Neural crest cell (in vitro differentiated cells): ENCODE measurements around the gene PAX2. TPM values are rescaled to one million over a fixed set of nuclear protein-coding genes. Genes with fewer than 3 reads are reported as not detected.

Experiments
- DNase-seq: peaks from one replicate; pipeline ENCODE4 v3.0.0; 2021; ENCODE audit warnings: low read depth, mixed read lengths, low spot score
- H3K27ac Mint-ChIP-seq: one replicate; pipeline ENCODE4 v1.8.0; 2021; ENCODE audit warnings: mild to moderate bottlenecking, mixed read lengths; ENCODE audit not compliant: unreplicated experiment
- H3K27me3 Mint-ChIP-seq: 2 replicates; pipeline ENCODE4 v1.8.0; 2021; ENCODE audit warnings: low read depth, mild to moderate bottlenecking, mixed read lengths
- H3K36me3 Mint-ChIP-seq: 2 replicates; pipeline ENCODE4 v1.8.0; 2021; ENCODE audit warnings: low read depth, mild to moderate bottlenecking, mixed read lengths
- H3K4me1 Mint-ChIP-seq: 2 replicates; pipeline ENCODE4 v1.8.0; 2021; ENCODE audit warnings: mixed read lengths
- H3K4me3 Mint-ChIP-seq: one replicate; pipeline ENCODE4 v1.8.0; 2021; ENCODE audit warnings: mild to moderate bottlenecking, mixed read lengths
- H3K9me3 Mint-ChIP-seq: 2 replicates; pipeline ENCODE4 v1.8.0; 2021; ENCODE audit warnings: mixed read lengths
- CTCF ChIP-seq: fragments of 200-600 bp; sonication (generic); conservative IDR thresholded peaks from 2 replicates; pipeline ENCODE4 v1.5.0; 2021; ENCODE audit warnings: antibody characterized with exemption, mild to moderate bottlenecking
- total RNA-seq: library from RNA; stranded (reverse); gene quantifications from 2 replicates; pipeline ENCODE4 v1.2.1, GENCODE V29; 2021

Gene PAX2
- total RNA-seq, 1 donor from 2014 or later = 1.5 TPM

DNA sequence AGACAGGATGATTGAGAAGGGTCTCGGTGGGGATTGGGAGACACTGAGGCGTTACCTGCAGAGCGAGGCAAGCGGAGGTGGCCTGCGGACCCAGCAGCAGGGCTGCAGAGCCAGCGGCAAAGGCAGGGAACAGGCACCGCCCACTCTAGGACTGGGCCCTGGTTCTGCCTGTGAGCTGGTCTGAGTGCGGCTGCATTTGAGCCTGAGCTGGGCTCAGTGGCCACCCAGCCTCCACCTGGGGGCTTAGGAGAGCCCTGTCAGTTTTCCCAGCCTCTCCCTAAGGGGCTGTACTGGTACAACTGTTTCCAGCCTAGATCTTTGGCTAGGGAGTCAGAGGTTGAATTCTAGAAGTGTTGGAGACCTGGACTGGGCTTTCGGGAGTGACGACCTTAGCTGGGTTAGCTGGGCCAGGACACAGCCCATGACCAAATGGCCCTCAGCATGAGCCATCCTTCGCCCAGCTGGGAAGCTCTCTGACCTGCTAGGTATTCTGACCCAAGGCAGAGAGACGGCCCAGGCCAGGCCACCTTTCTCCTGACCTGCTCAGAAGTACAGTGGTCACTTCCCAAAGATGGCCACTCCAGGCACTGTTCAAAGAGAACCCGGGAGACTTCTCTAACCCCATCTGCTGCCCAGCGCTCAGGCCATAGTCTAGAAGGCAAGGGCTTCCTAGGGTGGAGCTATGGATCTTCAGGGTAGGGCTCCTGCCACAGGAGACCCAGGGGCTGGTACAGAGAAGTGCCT lies 64.9 kb downstream of the PAX2 start:
- H3K4me1 Mint-ChIP-seq = peaks cover 19% of the 10 kb centered on the region
- no peak overlapping the region for H3K4me3 Mint-ChIP-seq
- no peak overlapping the region for H3K27ac Mint-ChIP-seq
- TF ChIP-seq CTCF = no peak
- no peak for DNase-seq
- no peaks in the 10 kb centered on the region for H3K36me3 Mint-ChIP-seq
- H3K9me3 Mint-ChIP-seq = no peaks in the 10 kb centered on the region
- peaks cover 84% of the 10 kb centered on the region for H3K27me3 Mint-ChIP-seq

GRCh38 chr10:100810835-100811116 lies 65.4 kb downstream of the PAX2 start:
- TF ChIP-seq CTCF = no peak
- H3K36me3 Mint-ChIP-seq = no peaks in the 10 kb centered on the region
- peaks cover 19% of the 10 kb centered on the region for H3K4me1 Mint-ChIP-seq
- no peaks in the 10 kb centered on the region for H3K9me3 Mint-ChIP-seq
- H3K27me3 Mint-ChIP-seq = peaks cover 85% of the 10 kb centered on the region
- H3K4me3 Mint-ChIP-seq = no peak overlapping the region
- no peak overlapping the region for H3K27ac Mint-ChIP-seq
- no peak for DNase-seq

GRCh38 chr10:100811261-100811660 lies 65.9 kb downstream of the PAX2 start:
- H3K27me3 Mint-ChIP-seq = peaks cover 85% of the 10 kb centered on the region

GRCh38 chr10:100811752-100812750 lies 66.7 kb downstream of the PAX2 start:
- H3K36me3 Mint-ChIP-seq = no peaks in the 10 kb centered on the region
- no peaks in the 10 kb centered on the region for H3K9me3 Mint-ChIP-seq
- peaks cover 87% of the 10 kb centered on the region for H3K27me3 Mint-ChIP-seq
- TF ChIP-seq CTCF = no peak
- no peak for DNase-seq
- no peak overlapping the region for H3K4me3 Mint-ChIP-seq
- no peak overlapping the region for H3K27ac Mint-ChIP-seq
- peaks cover 19% of the 10 kb centered on the region for H3K4me1 Mint-ChIP-seq

More at GRCh38 chr10:100811261-100811660, 65.9 kb downstream of the PAX2 start:
- no peak for DNase-seq
- no peaks in the 10 kb centered on the region for H3K9me3 Mint-ChIP-seq
- H3K4me3 Mint-ChIP-seq = no peak overlapping the region
- H3K27ac Mint-ChIP-seq = no peak overlapping the region
- no peaks in the 10 kb centered on the region for H3K36me3 Mint-ChIP-seq
- TF ChIP-seq CTCF = no peak
- peaks cover 19% of the 10 kb centered on the region for H3K4me1 Mint-ChIP-seq

DNA sequence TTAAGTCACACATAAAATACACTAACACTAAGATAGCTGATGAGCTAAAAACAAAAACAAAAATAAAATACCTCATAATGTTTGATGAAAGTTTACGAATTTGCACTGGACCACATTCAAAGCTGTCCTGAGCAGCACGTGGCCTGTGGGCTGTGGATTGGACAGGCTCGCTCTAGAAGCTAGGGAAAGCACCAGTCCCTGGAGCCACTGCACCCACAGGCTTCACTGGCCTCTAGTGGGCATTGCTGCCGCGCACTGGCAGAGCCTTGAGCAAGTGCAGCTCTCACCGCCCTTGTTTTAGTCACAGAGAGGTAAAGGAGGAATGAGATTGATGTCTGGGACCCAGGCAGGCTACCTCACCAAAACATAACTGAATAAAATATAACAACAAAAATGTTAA lies 67.6 kb downstream of the PAX2 start:
- Mint-ChIP-seq H3K27me3 (peaks cover 87% of the 10 kb centered on the region), H3K4me3 (no peak overlapping the region), H3K4me1 (peaks cover 12% of the 10 kb centered on the region), H3K27ac (no peak overlapping the region), H3K36me3 (no peaks in the 10 kb centered on the region), H3K9me3 (no peaks in the 10 kb centered on the region)
- TF ChIP-seq CTCF = no peak
- DNase-seq = no peak
